A673 (cell line): ENCODE data around the gene CDC42BPA.

ENCODE experiments used
- CTCF ChIP-seq: fragments of 300-800, 200-600 bp; sonication (generic); conservative IDR thresholded peaks from 2 replicates; pipeline ENCODE4 v1.5.1; 2017; ENCODE audit warnings: low read depth, mild to moderate bottlenecking, antibody characterized with exemption, low read length, moderate library complexity, mixed read lengths
- EZH2 ChIP-seq: fragments of 200-600 bp; sonication (generic); IDR thresholded peaks from 2 replicates; pipeline ENCODE4 v1.6.1; 2017; ENCODE audit warnings: borderline replicate concordance, low read depth, mild to moderate bottlenecking, mixed read lengths, antibody characterized with exemption, low read length; ENCODE audit not compliant: poor library complexity, severe bottlenecking

- TF ChIP-seq EZH2 (no peak), CTCF (no peak)
Observed at GRCh38 chr1:227212164-227212563, 106.1 kb downstream of the CDC42BPA start.
